ENCODE data around the gene ZNF19. TPM values are rescaled to one million over a fixed set of nuclear protein-coding genes. Genes with fewer than 3 reads are reported as not detected.
"Not testable (repeated sequence)": the region's sequence is repeated elsewhere in the genome, so short reads cannot be mapped to it uniquely, and the experiment has no call there.

ZNF19 gene
- polyA plus RNA-seq (2013, experiment 1 of 2; ENCODE audit: insufficient read length) = 1.4 TPM
- 2.3 TPM for polyA plus RNA-seq (2013, experiment 2 of 2; ENCODE audit: insufficient read length)

DNA sequence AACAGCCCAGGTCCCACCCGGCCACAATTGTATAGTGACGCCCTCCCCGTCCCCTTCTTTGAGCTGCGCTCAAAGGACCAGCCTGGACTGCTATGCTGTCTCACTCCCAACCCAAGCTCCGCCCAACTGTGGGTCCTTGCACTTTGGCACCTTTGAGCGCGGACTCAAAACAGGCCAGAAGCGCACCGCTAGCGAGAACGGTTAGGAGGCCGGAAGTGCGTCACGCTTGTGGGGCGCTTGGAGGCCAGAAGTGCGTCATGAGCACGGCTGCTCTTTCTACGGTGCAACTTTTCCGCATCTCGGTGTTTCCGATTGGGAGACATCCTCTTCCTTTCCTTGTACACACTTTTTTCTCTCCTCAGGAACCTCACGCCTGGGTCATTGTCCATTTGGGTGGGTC lies at the start of gene ZNF19:
Gene ZNF19, minus strand, starts transcription at position 203 of the 400 bp plus-strand sequence. CDS start 7,210 bp downstream, outside the sequence.
- no peak for DNase-seq

DNA sequence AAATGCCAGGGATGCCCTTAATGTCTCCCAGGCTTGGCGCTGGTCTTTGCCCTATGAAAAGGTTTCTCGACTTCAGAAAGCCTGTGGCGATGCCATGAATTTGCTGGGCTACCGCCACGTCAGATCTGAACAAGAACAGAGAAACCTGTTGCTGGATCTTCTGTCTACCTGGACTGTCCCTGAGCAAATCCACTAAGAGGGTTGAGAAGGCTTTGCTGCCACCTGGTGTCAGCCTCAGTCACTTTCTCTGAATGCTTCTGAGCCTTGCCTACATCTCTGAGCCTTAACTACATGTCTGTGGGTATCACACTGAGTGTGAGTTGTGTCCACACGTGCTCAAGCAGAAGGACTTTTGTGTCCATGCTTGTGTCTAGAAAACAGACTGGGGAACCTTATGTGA lies 48.5 kb upstream of the ZNF19 start:
- peak; percentile 30 for DNase-seq

DNA sequence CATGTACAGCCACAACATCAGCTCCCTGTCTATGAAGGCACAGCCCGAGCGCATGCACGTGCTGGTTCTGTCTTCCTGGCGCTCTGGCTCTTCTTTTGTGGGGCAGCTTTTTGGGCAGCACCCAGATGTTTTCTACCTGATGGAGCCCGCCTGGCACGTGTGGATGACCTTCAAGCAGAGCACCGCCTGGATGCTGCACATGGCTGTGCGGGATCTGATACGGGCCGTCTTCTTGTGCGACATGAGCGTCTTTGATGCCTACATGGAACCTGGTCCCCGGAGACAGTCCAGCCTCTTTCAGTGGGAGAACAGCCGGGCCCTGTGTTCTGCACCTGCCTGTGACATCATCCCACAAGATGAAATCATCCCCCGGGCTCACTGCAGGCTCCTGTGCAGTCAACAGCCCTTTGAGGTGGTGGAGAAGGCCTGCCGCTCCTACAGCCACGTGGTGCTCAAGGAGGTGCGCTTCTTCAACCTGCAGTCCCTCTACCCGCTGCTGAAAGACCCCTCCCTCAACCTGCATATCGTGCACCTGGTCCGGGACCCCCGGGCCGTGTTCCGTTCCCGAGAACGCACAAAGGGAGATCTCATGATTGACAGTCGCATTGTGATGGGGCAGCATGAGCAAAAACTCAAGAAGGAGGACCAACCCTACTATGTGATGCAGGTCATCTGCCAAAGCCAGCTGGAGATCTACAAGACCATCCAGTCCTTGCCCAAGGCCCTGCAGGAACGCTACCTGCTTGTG lies 47.8 kb upstream of the ZNF19 start:
- no peak for DNase-seq

DNA sequence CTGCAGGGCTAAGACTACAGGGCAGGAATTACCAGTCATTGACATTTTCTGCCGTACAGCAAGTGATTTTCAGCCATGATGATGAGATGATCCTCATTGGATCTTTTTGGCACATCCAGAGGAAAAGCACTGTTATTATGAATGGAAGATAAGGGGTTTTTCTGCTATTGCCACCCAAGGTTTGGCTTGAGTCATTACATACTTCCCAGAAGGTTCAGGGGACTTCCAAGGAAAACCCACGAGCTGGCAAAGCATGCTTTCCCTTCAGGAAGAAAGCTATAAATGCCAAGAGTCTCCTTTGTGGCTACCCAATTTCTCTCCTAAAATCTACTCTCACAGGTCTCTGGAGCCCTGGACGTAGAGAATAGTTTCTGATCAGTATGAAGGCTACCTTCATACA lies 43.2 kb upstream of the ZNF19 start:
- no peak for DNase-seq

DNA sequence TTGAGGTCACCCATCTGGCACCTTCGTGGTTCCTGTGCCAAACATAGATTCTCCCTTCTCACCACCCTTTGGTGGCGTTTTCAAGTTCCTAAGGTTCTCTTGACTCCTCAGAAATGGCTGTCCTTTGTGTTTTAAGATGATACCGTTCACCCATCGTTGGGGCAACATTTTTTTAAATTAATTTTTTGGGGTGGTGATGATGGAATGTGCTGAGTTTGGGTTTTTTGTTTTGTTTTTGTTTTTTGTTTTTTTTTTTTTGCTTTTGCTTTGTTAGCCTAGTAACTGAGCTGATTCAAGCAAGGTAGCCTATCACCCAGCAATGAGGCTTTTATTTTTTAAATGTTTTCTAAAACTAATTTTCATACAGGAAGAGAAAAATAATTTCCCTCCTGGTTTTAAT lies 39.7 kb upstream of the ZNF19 start:
- no peak for DNase-seq

DNA sequence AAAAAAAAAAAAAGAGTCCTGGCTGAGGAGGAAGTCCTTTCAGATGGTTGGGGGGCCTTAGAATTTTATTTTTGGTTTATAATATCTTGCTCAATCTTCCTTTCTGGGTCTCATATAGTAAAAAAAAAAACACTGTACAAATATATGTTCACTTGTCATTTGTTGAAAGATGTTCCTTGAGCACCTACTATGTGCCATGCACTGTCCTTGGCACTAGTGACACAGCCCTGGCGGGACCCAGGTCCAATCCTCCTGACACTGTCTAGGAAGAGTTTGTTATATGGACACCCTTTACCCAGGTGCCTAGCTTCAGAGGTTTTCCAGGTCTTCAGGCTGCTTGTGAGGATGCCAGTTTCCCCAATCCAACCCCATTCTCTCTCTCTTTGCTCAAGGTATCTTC lies 39.1 kb upstream of the ZNF19 start:
- DNase-seq = no peak

DNA sequence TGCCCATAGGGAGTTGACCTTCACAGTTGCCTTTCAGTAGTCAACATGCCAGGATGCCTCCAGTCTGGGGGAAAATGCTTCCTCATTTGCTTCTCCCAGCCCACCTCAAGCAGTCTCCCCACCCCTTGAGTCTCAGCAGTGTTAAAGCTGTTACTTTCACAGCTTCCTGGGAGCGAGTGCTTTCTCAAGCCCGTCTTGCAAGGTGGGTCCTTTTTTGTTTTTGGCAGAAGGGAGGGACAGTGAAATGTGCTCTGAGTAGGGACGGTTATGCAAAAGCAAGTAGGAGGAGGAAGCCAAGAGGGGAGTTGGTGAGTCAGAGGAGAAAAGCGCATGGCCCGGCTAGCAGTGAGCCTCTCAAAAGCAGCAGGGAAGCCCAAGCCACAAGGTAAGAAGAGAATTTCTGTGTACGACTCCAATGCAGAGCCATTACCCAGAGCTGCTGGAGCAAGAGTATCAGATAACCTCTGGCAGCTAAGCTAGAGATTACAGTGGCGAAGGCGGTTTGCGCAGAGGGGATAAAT lies 37.0 kb upstream of the ZNF19 start, which contains the start of gene CHST4:
Gene CHST4, plus strand, starts transcription at position 316 of the 521 bp plus-strand sequence. CDS start 10,252 bp downstream, outside the sequence.
- DNase-seq = peak; percentile 69

DNA sequence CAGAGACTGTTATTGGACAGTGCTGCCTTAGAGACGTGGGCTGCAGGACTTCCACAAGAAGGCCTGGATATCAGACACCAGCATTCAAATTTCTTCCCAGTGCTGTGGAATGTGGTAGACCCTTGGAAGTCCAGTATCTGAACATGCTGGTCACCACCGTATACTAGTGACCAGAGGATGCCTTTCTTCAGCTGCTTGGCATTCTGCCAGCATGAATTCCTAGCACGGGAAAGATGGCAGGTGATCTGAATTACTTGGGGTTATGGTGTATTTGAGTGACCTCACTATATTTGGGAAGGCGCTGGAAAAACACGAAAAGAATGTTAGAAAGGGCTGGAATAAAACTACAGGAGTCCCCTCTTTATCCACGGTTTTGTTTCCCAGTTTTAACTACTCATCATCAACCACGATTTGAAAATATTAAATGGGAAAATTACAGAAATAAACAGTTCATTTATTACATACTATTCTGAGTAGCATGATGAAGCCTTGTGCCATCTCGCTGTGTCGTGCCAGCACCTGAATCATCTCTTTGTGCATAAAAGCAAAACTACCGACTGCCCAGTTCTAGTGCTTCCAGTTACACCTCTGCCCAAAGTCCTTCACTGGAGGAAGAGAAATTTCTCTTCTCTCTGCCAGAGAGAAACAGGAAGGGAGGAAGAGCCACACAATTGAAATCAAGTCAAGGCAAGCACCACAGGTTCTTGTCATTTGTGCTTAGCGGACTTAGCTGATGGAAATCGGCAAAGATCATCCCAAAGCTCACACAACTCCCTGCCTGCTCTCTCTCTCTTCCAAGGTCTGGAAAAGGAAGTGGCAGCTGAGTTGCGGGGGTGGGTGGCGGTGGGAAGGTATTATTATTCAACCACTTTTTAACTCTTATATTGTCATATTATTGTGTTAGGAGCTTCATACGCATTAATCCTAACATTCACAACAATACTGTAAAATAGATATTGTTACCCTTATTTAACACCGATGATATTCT lies 35.7 kb upstream of the ZNF19 start:
- DNase-seq = peak; percentile 11

DNA sequence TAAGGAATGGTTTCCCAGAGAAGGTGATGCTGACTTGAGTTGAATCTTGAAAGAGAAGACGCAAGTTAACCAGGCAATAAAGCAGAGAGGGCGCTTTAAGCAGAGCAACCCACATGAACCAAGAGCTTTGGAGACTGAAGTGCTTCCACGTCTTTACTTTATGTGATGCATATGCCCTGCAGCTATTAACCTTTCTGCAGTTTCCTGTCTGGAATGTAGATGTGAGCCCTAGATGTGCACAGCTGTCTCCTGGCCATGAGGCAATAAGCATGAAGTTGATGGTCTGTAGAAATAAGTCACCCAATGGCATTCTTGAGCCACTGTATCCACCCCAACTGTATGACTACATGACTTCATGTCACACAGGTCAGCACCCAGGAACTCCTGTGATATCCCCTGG lies 31.4 kb upstream of the ZNF19 start:
- no peak for DNase-seq

DNA sequence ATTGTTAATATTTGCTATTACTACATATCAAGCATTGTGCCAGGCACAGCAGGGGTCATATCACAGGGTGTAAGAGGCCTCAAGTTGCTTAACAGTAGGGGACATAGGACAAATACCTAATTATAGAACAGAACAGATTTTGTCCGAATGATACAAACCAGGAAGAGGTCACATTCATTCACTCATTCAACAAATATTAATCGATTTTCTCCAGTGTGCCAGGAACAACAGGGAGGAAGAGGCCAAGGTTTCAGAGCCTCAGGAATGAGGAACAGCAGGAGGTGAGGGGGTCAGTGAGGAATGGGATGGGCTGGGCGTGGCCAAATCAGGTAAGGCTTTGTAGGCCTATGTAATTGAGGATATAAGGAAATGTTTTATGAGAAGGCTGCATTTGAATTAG lies 25.9 kb upstream of the ZNF19 start:
- no peak for DNase-seq

DNA sequence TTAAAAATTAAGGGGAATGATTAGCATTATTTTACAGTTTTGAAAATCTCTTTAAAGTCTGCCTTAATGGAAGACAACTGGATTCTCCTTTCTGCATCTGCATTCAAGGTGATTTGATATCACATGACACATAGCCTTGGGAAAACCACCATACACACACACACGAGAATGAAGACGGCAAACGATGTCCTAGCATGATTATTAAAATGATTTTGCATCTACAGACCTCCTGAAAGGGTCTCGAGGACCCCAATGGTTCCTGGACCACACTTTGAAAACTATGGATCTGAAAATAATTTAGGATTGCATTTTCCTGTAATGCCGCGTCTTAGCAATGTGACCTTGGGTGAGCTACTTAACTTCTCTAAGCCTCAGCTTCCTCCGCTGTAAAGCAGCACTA lies 25.4 kb upstream of the ZNF19 start:
- no peak for DNase-seq

DNA sequence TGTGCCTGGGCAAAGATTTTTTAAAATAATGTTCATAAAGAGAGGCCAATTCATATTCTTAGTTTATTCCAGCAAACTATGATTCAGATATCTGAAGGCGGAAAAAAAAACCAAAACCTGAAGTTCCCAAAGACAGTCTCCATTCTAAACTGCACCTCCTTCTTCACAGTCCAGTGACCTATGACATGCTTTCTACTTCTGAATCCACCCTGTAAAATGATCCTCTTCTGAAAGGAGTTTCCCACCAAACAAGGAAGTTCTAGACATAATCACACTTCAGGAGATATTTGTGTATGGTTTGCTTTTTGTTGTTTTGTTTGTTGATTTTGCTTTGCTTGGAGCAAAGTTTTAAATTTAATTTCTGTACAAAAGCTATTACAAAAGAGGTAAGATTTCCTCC lies 24.2 kb upstream of the ZNF19 start:
- no peak for DNase-seq

DNA sequence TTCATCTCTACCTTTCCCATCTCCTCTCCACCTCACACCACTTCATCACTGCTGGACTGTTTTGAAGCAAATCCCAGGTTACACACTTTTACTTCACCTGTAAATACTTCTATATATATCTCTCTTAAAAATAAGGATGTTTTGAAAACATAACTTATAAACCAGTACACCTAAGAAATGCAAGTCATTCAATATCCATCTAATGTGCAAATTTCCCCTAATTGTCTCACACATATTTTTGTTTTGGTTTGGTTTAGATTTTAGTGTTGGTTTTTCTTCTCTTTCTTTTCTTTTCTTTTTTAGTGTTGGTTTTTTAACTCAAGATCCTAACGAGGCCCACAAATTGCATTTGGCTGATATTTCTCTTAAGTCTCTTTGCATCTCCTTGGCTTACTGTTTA lies 17.9 kb upstream of the ZNF19 start:
- no peak for DNase-seq

DNA sequence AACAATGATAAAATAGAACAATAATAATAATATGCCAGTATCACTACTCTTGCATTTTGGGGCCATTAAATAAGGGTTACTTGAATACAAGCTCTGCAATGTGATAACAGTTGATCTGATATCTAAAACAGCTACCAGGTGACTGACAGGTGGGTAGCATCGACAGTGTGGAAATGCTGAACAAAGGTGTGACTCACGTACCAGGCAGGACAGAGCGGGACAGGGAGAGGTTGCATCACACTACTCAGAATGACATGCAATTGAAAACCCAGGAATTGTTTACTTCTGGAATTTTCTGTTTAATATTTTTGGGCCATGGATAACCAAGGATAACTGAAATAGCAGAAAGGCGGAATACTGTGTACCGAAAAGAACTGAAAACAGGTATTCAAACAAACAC lies 15.8 kb upstream of the ZNF19 start:
- DNase-seq = no peak

DNA sequence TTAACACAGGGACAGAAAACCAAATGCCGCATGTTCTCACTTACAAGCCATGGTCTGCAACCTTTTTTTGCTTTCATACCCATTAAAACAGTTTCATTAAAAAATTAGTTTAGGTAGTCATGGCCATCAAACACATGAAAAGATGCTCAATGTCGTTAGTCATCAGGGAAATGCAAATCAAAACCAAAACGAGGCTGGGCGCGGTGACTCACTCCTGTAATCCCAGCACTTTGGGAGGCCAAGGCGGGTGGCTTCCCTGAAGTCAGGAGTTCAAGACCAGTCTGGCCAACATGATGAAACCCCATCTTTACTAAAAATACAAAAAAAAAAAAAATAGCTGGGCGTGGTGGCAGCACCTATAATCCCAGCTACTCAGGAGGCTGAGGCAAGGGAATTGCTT lies 14.9 kb upstream of the ZNF19 start:
- DNase-seq = not testable (repeated sequence)

DNA sequence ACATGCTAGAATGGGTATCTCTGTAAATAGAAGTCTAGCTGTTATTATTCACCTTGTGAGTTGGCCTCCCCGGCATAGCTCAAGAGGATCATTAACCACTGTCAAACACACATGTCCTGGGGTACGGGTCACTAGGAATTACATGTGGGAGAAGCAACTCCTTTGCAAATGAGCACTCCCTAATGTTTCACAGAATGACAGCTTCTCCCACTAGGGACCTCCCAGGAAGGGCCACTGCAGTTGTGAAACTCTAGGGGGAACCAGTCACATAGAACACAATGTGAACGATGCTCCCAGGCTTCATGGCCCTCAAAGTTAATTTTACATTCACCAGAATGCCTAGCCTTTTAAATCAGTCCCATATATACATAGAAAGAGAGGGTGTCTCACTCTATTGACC lies 12.4 kb upstream of the ZNF19 start:
- no peak for DNase-seq

DNA sequence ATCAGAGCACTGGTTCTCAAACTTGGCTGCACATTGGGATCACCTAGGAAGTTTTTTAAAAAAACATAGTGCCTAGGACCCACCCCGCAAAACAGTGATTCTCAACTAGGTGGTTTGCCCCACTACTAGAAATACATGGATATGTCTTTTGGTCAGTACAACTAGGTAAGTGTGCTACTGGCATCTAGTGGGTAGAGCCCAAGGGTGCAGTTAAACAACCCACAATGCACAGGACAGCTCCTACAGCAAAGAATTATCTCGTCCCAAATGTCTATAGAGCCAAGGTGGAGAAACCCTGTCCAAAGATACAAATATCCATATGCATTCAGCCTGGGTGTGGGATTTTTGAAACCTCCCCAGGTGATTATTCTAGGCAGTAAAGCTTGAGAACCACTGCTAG lies 11.8 kb upstream of the ZNF19 start:
- DNase-seq = no peak

DNA sequence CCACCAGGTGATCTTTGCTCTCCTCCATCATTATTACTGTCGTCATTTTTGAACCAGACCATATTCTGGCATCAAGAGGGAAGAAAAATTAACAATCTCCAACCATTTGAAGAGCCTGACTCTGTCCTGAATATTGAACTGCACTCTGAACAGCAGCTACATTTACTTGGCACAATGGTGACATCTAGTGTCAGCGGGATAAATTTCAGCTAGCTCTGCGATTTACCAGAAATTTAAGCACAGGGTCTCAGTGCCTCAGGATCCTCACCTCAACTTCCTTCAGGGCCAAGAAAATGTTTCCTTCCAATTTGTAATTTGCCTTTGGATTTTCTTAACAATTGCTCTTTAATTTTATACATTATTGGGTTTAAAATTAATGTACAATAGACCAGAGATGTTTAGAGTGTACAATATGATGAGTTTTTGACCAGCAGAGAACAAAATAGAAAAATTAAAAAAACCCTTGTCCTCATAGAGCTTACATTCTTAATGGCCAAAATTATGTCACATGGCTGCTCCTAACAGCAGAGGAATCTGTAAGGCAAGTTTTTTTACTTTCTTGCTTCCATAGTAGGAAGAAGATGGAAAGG lies 10.7 kb upstream of the ZNF19 start:
- DNase-seq = peak; percentile 60

DNA sequence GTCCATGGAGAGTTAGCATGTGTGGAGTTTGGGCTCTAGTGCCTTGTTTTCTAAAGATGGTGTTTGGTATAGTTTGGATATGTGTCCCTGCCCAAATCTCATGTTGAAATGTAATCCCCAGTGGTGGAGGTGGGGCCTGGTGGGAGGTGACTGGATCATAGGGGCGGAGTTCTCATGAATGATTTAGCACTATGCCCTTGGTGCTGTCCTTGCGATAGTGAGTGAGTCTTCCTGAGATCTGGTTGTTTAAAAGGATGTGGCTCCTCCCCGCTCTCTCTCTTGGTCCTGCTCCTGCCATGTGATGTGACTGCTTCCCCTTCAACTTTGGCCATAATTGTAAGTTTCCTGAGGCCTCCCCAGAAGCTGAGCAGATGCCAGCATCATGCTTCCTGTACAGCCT lies 8.9 kb upstream of the ZNF19 start:
- DNase-seq = no peak

DNA sequence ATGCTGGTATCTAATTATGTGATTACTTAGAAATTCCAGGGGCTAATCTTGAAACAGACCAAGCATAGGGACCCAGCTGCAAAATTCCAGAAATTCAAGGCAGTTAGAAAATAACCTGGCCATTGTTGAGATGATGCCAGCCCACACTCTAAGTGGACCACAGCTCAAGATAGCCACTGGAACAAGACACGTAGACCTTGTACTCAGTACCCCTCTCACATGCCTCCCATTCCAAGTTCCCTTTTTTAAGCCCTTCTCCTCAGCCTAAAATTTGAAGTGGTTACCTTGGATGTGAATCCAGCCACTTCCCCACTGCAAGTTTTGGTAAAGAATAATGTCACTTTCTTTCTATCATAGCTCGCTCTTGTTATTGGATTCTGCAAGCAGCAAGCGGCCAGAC lies 4.1 kb upstream of the ZNF19 start:
- no peak for DNase-seq

DNA sequence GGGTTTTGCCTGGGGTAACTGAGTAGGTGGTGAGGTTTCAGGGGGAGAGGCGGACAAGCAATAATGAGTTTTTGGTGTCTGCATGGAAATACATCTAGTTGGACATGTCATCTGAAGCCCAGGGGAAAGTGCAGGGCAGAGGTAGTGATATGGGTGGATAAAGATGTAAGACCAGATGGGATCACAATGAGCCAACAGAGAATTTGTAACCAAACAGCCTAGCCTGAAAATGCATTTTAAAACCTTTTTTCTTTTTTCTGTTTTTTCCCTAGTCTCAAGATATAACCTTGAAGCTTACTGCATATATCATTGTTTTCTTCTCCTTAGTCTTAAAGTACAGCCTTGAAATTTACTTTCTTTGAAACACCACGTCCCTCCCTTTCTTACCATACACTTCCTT lies 3.7 kb upstream of the ZNF19 start:
- no peak for DNase-seq

DNA sequence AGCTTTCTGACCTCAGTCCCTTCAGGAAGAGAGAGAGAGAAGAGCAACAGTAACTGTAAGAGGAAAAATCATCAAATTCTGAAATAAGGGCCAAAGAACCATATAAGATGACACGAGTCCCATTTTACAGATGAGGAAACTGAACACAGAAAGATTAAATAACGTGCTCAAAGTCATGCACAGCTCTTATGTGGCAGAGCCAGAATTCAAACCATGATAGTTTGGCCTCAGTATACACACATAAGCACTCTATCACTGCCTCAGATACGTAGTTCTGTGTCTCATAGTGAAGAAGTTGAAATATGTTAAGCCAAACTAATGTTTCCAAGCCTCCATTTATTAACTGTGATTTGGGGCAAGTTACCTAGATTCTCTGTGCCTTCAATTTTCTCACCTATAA lies 1.9 kb upstream of the ZNF19 start:
- no peak for DNase-seq

DNA sequence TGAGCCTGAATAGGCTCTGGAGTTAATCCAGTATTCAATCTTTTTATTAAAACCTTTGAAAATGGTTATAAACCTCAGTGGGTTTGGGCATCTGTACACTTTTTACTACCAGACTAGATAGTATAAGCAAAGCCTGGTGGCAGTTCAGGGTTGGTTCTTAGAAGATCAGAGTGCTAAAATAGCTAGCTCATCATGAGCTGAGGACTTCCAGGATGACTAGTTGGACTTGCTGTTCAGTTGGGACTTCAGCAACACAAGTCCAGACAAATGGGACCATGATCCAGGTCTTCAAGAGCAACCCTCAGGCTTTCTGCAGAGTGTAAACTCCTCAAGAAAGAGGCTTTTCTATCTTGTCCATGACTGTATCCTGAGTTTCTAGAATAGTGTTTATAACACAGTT lies 1.2 kb upstream of the ZNF19 start:
- DNase-seq = no peak
